Prostate gland (tissue), 2 donors: ENCODE results near the gene SV2C.

Source experiments
- CTCF ChIP-seq, 4 experiments: fragments of 200-600 bp in 2 of 4; fragments of 450-650 bp in 2 of 4; sonication (generic) in 2 of 4; IDR thresholded peaks; 1 replicate in 3 of 4; 2 replicates in 1 of 4; pipeline ENCODE4 v1.5.1; 2016 to 2019; ENCODE audit warnings: antibody characterized with exemption in 4 of 4, mild to moderate bottlenecking in 2 of 4, moderate library complexity in 2 of 4
- POLR2A ChIP-seq: fragments of 450-650 bp; IDR thresholded peaks from one replicate; pipeline ENCODE4 v1.6.1; 2016; ENCODE audit warnings: antibody characterized with exemption, mild to moderate bottlenecking
- POLR2AphosphoS5 ChIP-seq: sonication (generic); formaldehyde crosslinking; IDR thresholded peaks from one replicate; pipeline ENCODE4 v1.6.1; 2017; ENCODE audit warnings: antibody characterized with exemption

GRCh38 chr5:76091351-76091750, 8.2 kb downstream of the SV2C start:
- TF ChIP-seq CTCF (IDR thresholded peaks at IDR 0.05) (no peak), POLR2A (no peak), POLR2AphosphoS5 (no peak)
